Measurements from ENCODE around the gene FOXO6. TPM values are rescaled to one million over a fixed set of nuclear protein-coding genes. Genes with fewer than 3 reads are reported as not detected.

FOXO6 gene
- total and polyA plus RNA-seq, 2 donors = 1.1 to 1.6 TPM

DNA sequence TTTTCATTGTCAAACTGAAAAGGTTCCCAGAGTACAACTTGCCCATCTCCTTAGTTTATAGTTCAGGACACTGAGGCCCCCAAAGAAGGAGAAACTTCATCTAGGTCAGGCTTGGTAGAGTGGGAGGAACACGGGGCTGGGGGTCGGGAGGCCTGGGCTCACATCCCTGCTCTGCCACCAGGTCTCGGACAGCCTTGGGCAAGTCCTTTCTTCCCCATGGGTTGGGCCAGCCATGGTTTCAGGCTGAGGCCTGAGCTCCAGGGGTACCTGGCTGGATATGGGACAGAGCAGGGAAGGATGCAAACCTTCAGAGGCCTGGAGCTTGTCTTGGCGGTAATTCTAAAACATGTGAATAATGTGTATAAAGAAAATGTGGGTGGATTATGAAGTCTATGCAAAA, 17.0 kb downstream of the FOXO6 start:
- Histone ChIP-seq H3K27ac (ENCODE audit: low read depth in 1 of 2, low read length in 1 of 2) (peak overlapping the region in 1 of 2 donors; percentile 90), H3K4me1 (ENCODE audit: control insufficient read depth in 2 of 2, insufficient read depth in 2 of 2, low read length in 2 of 2) (peaks cover 65 to 87% of the 10 kb centered on the region in 2 donors), H3K4me3 (ENCODE audit: low read length in 2 of 2) (no peak overlapping the region), H3K36me3 (ENCODE audit: control insufficient read depth in 2 of 2, insufficient read depth in 2 of 2, low read length in 1 of 2) (peaks cover 3 to 25% of the 10 kb centered on the region in 2 donors), H3K27me3 (ENCODE audit: control insufficient read depth in 2 of 2, insufficient read depth in 1 of 2, low read length in 1 of 2) (peaks cover 11 to 17% of the 10 kb centered on the region in 2 donors), H3K9me3 (ENCODE audit: control insufficient read depth in 2 of 2, insufficient read depth in 1 of 2, low read length in 1 of 2) (peaks cover under 1 to 2% of the 10 kb centered on the region in 2 donors)
- 98% methylated on average over 4 of the region's 4 CpGs for WGBS
- no peak for DNase-seq (ENCODE audit: low read depth in 6 of 9, low spot score in 9 of 9)

DNA sequence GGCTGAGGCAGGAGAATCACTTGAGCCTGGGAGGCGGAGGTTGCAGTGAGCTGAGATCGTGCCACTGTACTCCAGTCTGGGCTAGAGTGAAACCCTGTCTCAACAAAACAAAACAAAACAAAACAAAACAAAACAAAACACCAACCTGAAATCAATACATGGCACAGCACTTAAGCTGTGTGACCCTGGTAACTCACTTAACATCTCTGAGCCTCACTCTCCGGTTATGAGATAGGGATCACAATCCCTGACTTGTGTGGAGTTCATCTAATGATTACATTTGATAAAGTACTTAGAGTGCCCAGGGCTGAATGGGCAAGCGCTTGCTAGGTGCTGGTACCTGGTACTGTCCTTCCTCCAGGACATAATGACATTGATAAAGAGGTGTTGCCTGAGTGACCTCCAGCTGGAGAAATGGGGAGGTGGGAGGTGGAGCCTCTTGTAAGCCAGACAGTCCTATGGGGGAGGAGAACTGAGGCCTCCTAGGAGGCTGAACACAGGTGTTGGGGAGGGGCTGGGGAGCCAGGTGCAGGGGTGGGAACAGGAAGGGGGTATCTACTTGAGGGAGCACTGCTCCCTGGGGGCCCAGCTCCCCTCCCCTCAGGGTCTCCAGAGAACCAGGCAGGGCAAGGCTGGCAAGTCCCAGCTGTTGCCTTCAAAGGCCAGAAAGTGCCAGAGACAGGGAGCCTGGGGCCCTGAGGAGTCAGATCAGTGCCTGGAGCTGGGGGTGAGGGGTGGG, 17.9 kb downstream of the FOXO6 start:
- WGBS = 97% methylated on average over 4 of the region's 4 CpGs
- peak in 1 of 9 donors; percentile 77 for DNase-seq (ENCODE audit: low read depth in 6 of 9, low spot score in 9 of 9)
- Histone ChIP-seq H3K27ac (ENCODE audit: low read depth in 1 of 2, low read length in 1 of 2) (peak overlapping the region; percentile 27 to 90), H3K4me3 (ENCODE audit: low read length in 2 of 2) (no peak overlapping the region), H3K4me1 (ENCODE audit: control insufficient read depth in 2 of 2, insufficient read depth in 2 of 2, low read length in 2 of 2) (peaks cover 66 to 87% of the 10 kb centered on the region in 2 donors), H3K27me3 (ENCODE audit: control insufficient read depth in 2 of 2, insufficient read depth in 1 of 2, low read length in 1 of 2) (peaks cover 15 to 25% of the 10 kb centered on the region in 2 donors), H3K36me3 (ENCODE audit: control insufficient read depth in 2 of 2, insufficient read depth in 2 of 2, low read length in 1 of 2) (peaks cover 3 to 23% of the 10 kb centered on the region in 2 donors), H3K9me3 (ENCODE audit: control insufficient read depth in 2 of 2, insufficient read depth in 1 of 2, low read length in 1 of 2) (peaks cover 2 to 3% of the 10 kb centered on the region in 2 donors)

DNA sequence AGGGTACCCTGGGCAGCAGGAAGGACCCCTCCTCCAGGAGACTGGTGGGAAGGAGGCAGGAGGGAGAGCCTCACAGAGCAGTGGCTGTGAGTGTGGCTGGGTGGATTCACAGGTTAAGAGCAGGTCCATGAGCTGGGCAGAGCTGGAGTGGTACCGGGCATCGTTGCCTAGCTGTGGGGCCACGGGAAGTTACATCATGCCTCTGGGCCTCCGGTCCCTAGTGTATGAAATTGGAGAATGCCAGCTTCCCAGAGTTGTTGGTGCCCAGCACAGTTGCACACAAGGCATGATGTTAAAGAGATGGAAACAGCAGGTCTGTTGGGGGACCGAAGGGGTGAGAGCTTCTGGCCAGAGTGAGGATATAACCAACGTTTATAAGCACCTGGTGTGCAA, 18.5 kb downstream of the FOXO6 start:
- no peak overlapping the region for H3K4me3 ChIP-seq (ENCODE audit: low read length in 2 of 2)
- H3K9me3 ChIP-seq (ENCODE audit: control insufficient read depth in 2 of 2, insufficient read depth in 1 of 2, low read length in 1 of 2) = peaks cover 2 to 3% of the 10 kb centered on the region in 2 donors
- peaks cover 63 to 86% of the 10 kb centered on the region in 2 donors for H3K4me1 ChIP-seq (ENCODE audit: control insufficient read depth in 2 of 2, insufficient read depth in 2 of 2, low read length in 2 of 2)
- H3K27ac ChIP-seq (ENCODE audit: low read depth in 1 of 2, low read length in 1 of 2) = peak overlapping the region in 1 of 2 donors; percentile 90
- 77% methylated on average over 6 of the region's 6 CpGs for whole genome bisulfite sequencing
- DNase-seq (ENCODE audit: low read depth in 6 of 9, low spot score in 9 of 9) = no peak
- H3K27me3 ChIP-seq (ENCODE audit: control insufficient read depth in 2 of 2, insufficient read depth in 1 of 2, low read length in 1 of 2) = peaks cover 20 to 30% of the 10 kb centered on the region in 2 donors
- H3K36me3 ChIP-seq (ENCODE audit: control insufficient read depth in 2 of 2, insufficient read depth in 2 of 2, low read length in 1 of 2) = peaks cover 3 to 17% of the 10 kb centered on the region in 2 donors

DNA sequence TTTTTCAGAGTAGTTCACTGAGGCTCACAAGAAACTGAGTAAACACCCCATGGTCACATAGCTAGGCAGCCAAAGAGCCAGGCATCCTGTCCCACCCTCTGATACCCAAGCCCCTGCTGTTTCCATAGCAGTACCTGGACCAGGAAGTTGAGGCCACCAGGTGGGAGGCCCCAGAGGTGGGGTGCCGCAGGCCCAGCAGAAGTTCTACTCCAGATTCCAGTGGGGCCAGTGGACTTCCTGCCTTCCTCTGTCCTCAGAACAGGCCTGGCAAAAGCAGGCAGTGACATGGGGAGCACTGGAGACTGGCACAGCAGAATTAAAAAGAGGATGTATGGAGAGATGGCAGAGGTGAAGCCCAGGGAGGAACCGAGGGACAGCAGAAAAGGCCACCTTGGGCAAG, 19.0 kb downstream of the FOXO6 start:
- Histone ChIP-seq H3K4me3 (ENCODE audit: low read length in 2 of 2) (no peak overlapping the region), H3K36me3 (ENCODE audit: control insufficient read depth in 2 of 2, insufficient read depth in 2 of 2, low read length in 1 of 2) (peaks cover 3 to 19% of the 10 kb centered on the region in 2 donors), H3K9me3 (ENCODE audit: control insufficient read depth in 2 of 2, insufficient read depth in 1 of 2, low read length in 1 of 2) (peaks cover 2 to 3% of the 10 kb centered on the region in 2 donors), H3K4me1 (ENCODE audit: control insufficient read depth in 2 of 2, insufficient read depth in 2 of 2, low read length in 2 of 2) (peaks cover 63 to 85% of the 10 kb centered on the region in 2 donors), H3K27ac (ENCODE audit: low read depth in 1 of 2, low read length in 1 of 2) (peak overlapping the region in 1 of 2 donors; percentile 90), H3K27me3 (ENCODE audit: control insufficient read depth in 2 of 2, insufficient read depth in 1 of 2, low read length in 1 of 2) (peaks cover 20 to 33% of the 10 kb centered on the region in 2 donors)
- DNase-seq (ENCODE audit: low read depth in 6 of 9, low spot score in 9 of 9) = no peak
- 90% methylated on average over 2 of the region's 2 CpGs for WGBS

DNA sequence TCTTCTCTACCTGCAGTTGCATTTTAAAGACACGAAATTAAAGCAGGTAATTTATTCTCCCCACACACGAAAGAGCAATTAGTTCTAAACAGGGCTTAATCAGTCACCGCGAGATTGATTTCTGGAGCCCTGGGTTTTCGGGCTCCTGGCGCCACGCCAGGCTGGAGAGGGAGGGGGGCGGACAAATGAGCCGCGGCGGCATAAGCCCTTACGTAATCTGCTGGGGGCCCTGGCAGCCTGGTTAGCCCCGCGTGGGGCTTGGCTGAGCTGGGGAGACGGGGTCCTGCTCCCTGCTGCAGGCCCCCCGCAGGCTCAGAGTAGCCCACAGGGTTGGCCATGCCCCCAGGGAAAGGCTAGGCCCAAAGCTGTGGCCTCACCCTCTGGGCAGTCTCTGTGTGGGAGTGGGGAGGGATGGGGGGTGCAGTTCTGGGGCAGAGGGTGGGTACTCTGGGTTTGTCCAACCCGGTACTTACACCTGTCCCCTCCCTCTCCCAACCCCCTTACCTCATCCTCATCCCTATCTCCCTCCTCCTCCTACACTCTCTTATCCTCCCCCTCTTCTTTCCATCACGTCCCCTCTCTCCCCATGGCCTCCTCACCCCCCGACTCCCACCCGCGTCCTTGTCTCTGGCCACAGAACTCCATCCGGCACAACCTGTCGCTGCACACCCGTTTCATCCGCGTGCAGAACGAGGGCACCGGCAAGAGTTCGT, 19.9 kb downstream of the FOXO6 start:
- no peak for DNase-seq (ENCODE audit: low read depth in 6 of 9, low spot score in 9 of 9)
- Histone ChIP-seq H3K4me3 (ENCODE audit: low read length in 2 of 2) (peak overlapping the region; percentile 50 to 64), H3K4me1 (ENCODE audit: control insufficient read depth in 2 of 2, insufficient read depth in 2 of 2, low read length in 2 of 2) (peaks cover 63 to 78% of the 10 kb centered on the region in 2 donors), H3K9me3 (ENCODE audit: control insufficient read depth in 2 of 2, insufficient read depth in 1 of 2, low read length in 1 of 2) (peaks cover 2 to 3% of the 10 kb centered on the region in 2 donors), H3K27me3 (ENCODE audit: control insufficient read depth in 2 of 2, insufficient read depth in 1 of 2, low read length in 1 of 2) (peaks cover 20 to 38% of the 10 kb centered on the region in 2 donors), H3K27ac (ENCODE audit: low read depth in 1 of 2, low read length in 1 of 2) (peak overlapping the region; percentile 71 to 90), H3K36me3 (ENCODE audit: control insufficient read depth in 2 of 2, insufficient read depth in 2 of 2, low read length in 1 of 2) (peaks cover 3 to 10% of the 10 kb centered on the region in 2 donors)
- 23% methylated on average over 29 of the region's 29 CpGs for WGBS

DNA sequence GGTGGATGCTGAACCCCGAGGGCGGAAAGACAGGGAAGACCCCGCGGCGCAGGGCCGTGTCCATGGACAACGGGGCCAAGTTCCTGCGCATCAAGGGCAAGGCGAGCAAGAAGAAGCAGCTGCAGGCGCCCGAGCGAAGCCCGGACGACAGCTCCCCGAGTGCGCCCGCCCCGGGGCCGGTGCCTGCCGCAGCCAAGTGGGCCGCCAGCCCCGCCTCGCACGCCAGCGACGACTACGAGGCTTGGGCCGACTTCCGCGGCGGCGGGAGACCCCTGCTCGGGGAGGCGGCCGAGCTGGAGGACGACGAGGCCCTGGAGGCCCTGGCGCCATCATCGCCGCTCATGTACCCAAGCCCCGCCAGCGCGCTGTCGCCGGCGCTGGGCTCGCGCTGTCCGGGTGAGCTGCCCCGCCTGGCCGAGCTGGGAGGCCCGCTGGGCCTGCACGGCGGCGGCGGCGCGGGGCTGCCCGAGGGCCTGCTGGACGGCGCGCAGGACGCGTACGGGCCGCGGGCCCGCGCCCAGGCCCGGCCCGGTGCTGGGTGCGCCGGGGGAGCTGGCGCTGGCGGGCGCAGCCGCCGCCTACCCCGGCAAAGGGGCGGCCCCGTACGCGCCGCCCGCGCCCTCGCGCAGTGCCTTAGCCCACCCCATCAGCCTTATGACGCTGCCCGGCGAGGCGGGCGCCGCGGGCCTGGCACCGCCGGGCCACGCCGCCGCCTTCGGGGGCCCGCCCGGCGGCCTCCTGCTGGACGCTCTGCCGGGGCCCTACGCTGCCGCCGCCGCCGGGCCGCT, 20.7 kb downstream of the FOXO6 start:
- DNase-seq (ENCODE audit: low read depth in 6 of 9, low spot score in 9 of 9) = no peak
- Histone ChIP-seq H3K4me1 (ENCODE audit: control insufficient read depth in 2 of 2, insufficient read depth in 2 of 2, low read length in 2 of 2) (peaks cover 63 to 73% of the 10 kb centered on the region in 2 donors), H3K27ac (ENCODE audit: low read depth in 1 of 2, low read length in 1 of 2) (peak overlapping the region; percentile 71 to 90), H3K9me3 (ENCODE audit: control insufficient read depth in 2 of 2, insufficient read depth in 1 of 2, low read length in 1 of 2) (peaks cover 2 to 3% of the 10 kb centered on the region in 2 donors), H3K36me3 (ENCODE audit: control insufficient read depth in 2 of 2, insufficient read depth in 2 of 2, low read length in 1 of 2) (peaks cover 3 to 7% of the 10 kb centered on the region in 2 donors), H3K4me3 (ENCODE audit: low read length in 2 of 2) (peak overlapping the region; percentile 50 to 64), H3K27me3 (ENCODE audit: control insufficient read depth in 2 of 2, insufficient read depth in 1 of 2, low read length in 1 of 2) (peaks cover 20 to 42% of the 10 kb centered on the region in 2 donors)
- WGBS = 2% methylated on average over 112 of the region's 112 CpGs

DNA sequence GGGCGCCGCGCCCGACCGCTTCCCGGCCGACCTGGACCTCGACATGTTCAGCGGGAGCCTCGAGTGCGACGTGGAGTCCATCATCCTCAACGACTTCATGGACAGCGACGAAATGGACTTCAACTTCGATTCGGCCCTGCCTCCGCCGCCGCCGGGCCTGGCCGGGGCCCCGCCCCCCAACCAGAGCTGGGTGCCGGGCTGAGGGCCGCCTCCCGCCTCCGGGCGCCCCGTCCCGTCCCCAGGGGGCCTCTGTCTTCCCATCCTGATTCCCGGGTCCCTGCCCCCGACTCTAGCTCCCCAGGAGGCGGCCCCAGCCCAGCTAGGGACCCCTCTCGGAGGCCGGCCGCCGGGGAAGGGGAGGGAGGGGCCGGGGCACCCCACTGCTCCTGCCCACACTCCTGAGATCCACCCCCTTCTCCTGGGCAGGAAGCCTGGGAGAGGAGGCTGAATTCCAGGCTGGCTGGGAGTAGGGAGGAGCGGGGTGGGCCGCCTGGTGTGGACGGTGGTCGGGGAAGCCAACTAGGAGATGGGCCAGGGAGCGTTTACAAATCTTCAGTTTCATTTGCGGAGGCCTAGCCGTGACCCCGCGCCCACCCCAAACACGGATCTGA, 21.4 kb downstream of the FOXO6 start:
- WGBS = 6% methylated on average over 48 of the region's 48 CpGs
- peaks cover 2 to 3% of the 10 kb centered on the region in 2 donors for H3K9me3 ChIP-seq (ENCODE audit: control insufficient read depth in 2 of 2, insufficient read depth in 1 of 2, low read length in 1 of 2)
- peak overlapping the region; percentile 34 to 64 for H3K4me3 ChIP-seq (ENCODE audit: low read length in 2 of 2)
- peaks cover 3 to 7% of the 10 kb centered on the region in 2 donors for H3K36me3 ChIP-seq (ENCODE audit: control insufficient read depth in 2 of 2, insufficient read depth in 2 of 2, low read length in 1 of 2)
- no peak for DNase-seq (ENCODE audit: low read depth in 6 of 9, low spot score in 9 of 9)
- H3K27me3 ChIP-seq (ENCODE audit: control insufficient read depth in 2 of 2, insufficient read depth in 1 of 2, low read length in 1 of 2) = peaks cover 20 to 42% of the 10 kb centered on the region in 2 donors
- no peak overlapping the region for H3K27ac ChIP-seq (ENCODE audit: low read depth in 1 of 2, low read length in 1 of 2)
- peaks cover 58 to 72% of the 10 kb centered on the region in 2 donors for H3K4me1 ChIP-seq (ENCODE audit: control insufficient read depth in 2 of 2, insufficient read depth in 2 of 2, low read length in 2 of 2)

DNA sequence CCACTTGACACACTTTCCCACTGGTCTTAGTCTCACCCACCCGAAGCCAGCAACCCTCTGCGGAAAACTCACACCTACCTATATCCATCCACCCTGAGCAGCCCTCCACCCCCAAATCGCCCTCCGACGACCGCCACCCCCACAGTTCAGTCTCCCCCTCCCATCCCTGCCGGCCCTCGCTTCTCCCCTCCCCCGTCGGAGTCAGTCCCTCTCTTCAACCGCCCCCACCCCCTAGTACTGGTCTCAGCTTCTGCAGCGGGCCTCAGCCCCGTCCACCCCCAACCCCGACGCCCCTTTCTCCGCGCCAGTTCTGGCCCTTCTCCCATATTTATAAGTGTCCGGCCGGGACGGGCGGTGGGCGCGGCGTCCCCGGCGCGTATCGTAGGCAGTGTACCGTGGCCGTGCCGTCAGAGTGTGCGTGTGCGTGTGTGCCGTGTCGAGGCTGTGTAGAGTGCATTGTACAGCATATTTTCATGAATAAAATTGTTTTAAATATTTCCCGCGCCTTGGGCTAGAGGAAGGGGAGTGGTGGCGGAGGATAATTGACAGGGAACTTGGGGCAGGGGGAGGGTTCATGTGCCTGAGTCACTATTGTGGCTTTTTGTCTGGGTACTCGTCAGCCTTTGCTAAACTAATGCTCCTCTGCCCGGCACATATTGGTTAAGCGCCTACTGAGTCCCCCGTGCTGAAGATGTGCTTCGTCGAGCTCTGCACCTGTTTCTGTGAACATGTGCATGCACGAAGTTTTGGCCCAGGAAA, 22.0 kb downstream of the FOXO6 start:
- DNase-seq (ENCODE audit: low read depth in 6 of 9, low spot score in 9 of 9) = peak in 1 of 9 donors; percentile 71
- Histone ChIP-seq H3K36me3 (ENCODE audit: control insufficient read depth in 2 of 2, insufficient read depth in 2 of 2, low read length in 1 of 2) (peaks cover 3 to 7% of the 10 kb centered on the region in 2 donors), H3K4me1 (ENCODE audit: control insufficient read depth in 2 of 2, insufficient read depth in 2 of 2, low read length in 2 of 2) (peaks cover 55 to 72% of the 10 kb centered on the region in 2 donors), H3K27me3 (ENCODE audit: control insufficient read depth in 2 of 2, insufficient read depth in 1 of 2, low read length in 1 of 2) (peaks cover 20 to 42% of the 10 kb centered on the region in 2 donors), H3K27ac (ENCODE audit: low read depth in 1 of 2, low read length in 1 of 2) (peak overlapping the region in 1 of 2 donors; percentile 75), H3K9me3 (ENCODE audit: control insufficient read depth in 2 of 2, insufficient read depth in 1 of 2, low read length in 1 of 2) (peaks cover 2 to 3% of the 10 kb centered on the region in 2 donors), H3K4me3 (ENCODE audit: low read length in 2 of 2) (peak overlapping the region; percentile 34 to 64)
- 10% methylated on average over 45 of the region's 45 CpGs for WGBS

Data from thymus (tissue), 11 donors.